Caco-2 (cell line): ENCODE results near the gene MACROD2. TPM values are rescaled to one million over a fixed set of nuclear protein-coding genes. Genes with fewer than 3 reads are reported as not detected.

Source experiments
- BruUV-seq: library from RNA; stranded (reverse); fragments of 400-500 nt; replicated peaks from 2 replicates; lab custom pipeline; 2021; lab: Mats Ljungman, UMichigan
- CTCF ChIA-PET: fragments of 300-600 bp; sonication (Branson Sonifier 250); formaldehyde crosslinking; loops from one replicate; lab custom pipeline; 2022; ENCODE audit warnings: antibody characterized with exemption; lab: Charles Lee
- POLR2A ChIA-PET: fragments of 300-600 bp; sonication (Branson Sonifier 250); formaldehyde crosslinking; loops from one replicate; lab custom pipeline; 2022; ENCODE audit warnings: antibody characterized with exemption; lab: Charles Lee
- DNase-seq, 2 experiments: peaks; one replicate each; pipeline versions ENCODE4 v3.0.0 to v3.0.0-alpha.2; 2020 to 2022
- H3K27me3 ChIP-seq: replicated peaks from 2 replicates; pipeline ENCODE4 v1.6.0; 2011; ENCODE audit warnings: low read length; ENCODE audit not compliant: control insufficient read depth, insufficient read depth
- H3K36me3 ChIP-seq: 2 replicates; pipeline ENCODE4 v1.5.1; 2011; ENCODE audit warnings: low read length; ENCODE audit not compliant: control insufficient read depth, insufficient read depth
- H3K4me1 ChIP-seq: fragments of 250-450 bp; sonication (Bioruptor Pico); 2 replicates; pipeline ENCODE4 v1.5.1; 2020; ENCODE audit warnings: mild to moderate bottlenecking
- H3K4me3 ChIP-seq: 2 replicates; pipeline ENCODE4 v1.5.1; 2011; ENCODE audit warnings: low read depth, mild to moderate bottlenecking, control low read depth, low read length
- H3K9me3 ChIP-seq: fragments of 250-450 bp; sonication (Bioruptor Pico); 2 replicates; pipeline ENCODE4 v1.5.1; 2020; ENCODE audit warnings: mild to moderate bottlenecking, moderate library complexity
- H3K27ac Mint-ChIP-seq: one replicate; pipeline ENCODE4 v1.8.0; 2022; ENCODE audit warnings: mixed read lengths; ENCODE audit not compliant: unreplicated experiment
- H3K27me3 Mint-ChIP-seq: one replicate; pipeline ENCODE4 v1.8.0; 2022; ENCODE audit warnings: mixed read lengths; ENCODE audit not compliant: insufficient read depth, unreplicated experiment
- H3K36me3 Mint-ChIP-seq: one replicate; pipeline ENCODE4 v1.8.0; 2022; ENCODE audit warnings: mild to moderate bottlenecking, mixed read lengths; ENCODE audit not compliant: insufficient read depth, unreplicated experiment
- H3K4me1 Mint-ChIP-seq: one replicate; pipeline ENCODE4 v1.8.0; 2022; ENCODE audit warnings: low read depth, mixed read lengths; ENCODE audit not compliant: unreplicated experiment
- H3K4me3 Mint-ChIP-seq: one replicate; pipeline ENCODE4 v1.8.0; 2022; ENCODE audit warnings: mild to moderate bottlenecking, moderate library complexity, mixed read lengths; ENCODE audit not compliant: unreplicated experiment
- H3K9me3 Mint-ChIP-seq: one replicate; pipeline ENCODE4 v1.8.0; 2022; ENCODE audit warnings: mixed read lengths; ENCODE audit not compliant: unreplicated experiment
- intact Hi-C: fragments of 100-400 bp; cut with micrococcal nuclease; formaldehyde crosslinking; loops from one replicate; pipeline ENCODE4 v1.10.0; 2022; ENCODE audit not compliant: unreplicated experiment
- total RNA-seq: library from RNA; stranded (reverse); gene quantifications from 2 replicates; pipeline ENCODE4 v1.2.3, GENCODE V29; 2022
- TF ChIP-seq, protein P1 (sequence below), 2 experiments: fragments of 200-600 bp in 1 of 2; IDR thresholded peaks; 1 replicate in 1 of 2; 2 replicates in 1 of 2; pipeline versions ENCODE4 v1.5.1 to v1.8.0; 2011 to 2022; ENCODE audit warnings: antibody characterized with exemption in 1 of 2, control low read depth in 1 of 2, inconsistent platforms in 1 of 2, low read depth in 1 of 2, low read length in 1 of 2, mild to moderate bottlenecking in 1 of 2, moderate library complexity in 1 of 2; ENCODE audit not compliant: insufficient read depth in 1 of 2, severe bottlenecking in 1 of 2, unreplicated experiment in 1 of 2

MACROD2 gene
- total RNA-seq, 1 experiment from 2014 or later = 6.4 TPM

DNA sequence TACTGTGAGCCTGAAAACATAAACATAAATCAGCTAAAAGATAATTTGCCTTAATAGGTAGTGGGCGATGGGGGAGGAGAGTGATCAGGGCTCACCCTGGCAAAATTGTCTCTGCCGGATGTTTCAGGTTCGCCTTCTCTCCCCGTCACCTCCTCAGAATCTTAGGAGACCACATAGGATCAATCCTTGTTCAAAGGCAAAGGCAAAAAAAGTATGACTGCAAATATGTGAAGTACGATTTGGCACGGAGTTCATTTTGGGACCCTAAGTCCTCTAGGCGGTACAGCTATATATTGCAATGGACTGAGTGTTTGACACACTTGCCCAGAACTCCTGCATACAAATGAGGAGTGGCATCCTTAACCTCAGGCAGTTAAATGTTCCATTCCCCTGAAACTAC lies 991.3 kb downstream of the MACROD2 start:
- H3K27ac Mint-ChIP-seq = peak overlapping the region; percentile 94
- intact Hi-C loops = loop anchor here (1.0 to 10.0 kb wide), 10 partner anchors 19 to 844 kb away; partner anchors contain the start of gene FLRT3
- H3K4me3 ChIP-seq = no peak overlapping the region
- peak overlapping the region; percentile 47 for H3K4me3 Mint-ChIP-seq
- TSS peak; percentile 69 for BruUV-seq
- peaks cover 27% of the 10 kb centered on the region for H3K36me3 Mint-ChIP-seq
- ChIA-PET CTCF (interaction anchor here (1.2 kb wide), 1 partner anchor 649 kb away, joined by 3 read pairs; the partner anchor contains the start of gene FLRT3), POLR2A (interaction anchor here (0.8 kb wide), 1 partner anchor 1203 kb away, joined by 3 read pairs; no protein-coding TSS in a partner anchor)
- H3K9me3 ChIP-seq = peaks cover 42% of the 10 kb centered on the region
- H3K27me3 Mint-ChIP-seq = no peaks in the 10 kb centered on the region
- H3K4me1 ChIP-seq = peaks cover 45% of the 10 kb centered on the region
- TF ChIP-seq, protein P1, sequence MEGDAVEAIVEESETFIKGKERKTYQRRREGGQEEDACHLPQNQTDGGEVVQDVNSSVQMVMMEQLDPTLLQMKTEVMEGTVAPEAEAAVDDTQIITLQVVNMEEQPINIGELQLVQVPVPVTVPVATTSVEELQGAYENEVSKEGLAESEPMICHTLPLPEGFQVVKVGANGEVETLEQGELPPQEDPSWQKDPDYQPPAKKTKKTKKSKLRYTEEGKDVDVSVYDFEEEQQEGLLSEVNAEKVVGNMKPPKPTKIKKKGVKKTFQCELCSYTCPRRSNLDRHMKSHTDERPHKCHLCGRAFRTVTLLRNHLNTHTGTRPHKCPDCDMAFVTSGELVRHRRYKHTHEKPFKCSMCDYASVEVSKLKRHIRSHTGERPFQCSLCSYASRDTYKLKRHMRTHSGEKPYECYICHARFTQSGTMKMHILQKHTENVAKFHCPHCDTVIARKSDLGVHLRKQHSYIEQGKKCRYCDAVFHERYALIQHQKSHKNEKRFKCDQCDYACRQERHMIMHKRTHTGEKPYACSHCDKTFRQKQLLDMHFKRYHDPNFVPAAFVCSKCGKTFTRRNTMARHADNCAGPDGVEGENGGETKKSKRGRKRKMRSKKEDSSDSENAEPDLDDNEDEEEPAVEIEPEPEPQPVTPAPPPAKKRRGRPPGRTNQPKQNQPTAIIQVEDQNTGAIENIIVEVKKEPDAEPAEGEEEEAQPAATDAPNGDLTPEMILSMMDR (IDR thresholded peaks at IDR 0.05; ENCODE audit: insufficient read depth in 1 of 2, low read depth in 1 of 2, low read length in 1 of 2, severe bottlenecking in 1 of 2, unreplicated experiment in 1 of 2) = no peak
- H3K9me3 Mint-ChIP-seq = peaks cover 39% of the 10 kb centered on the region
- H3K27me3 ChIP-seq = no peaks in the 10 kb centered on the region
- no peak for DNase-seq
- H3K4me1 Mint-ChIP-seq = peaks cover 27% of the 10 kb centered on the region
- 0 out of 2 replicates have a peak, but pooled peaks cover 1% of the 10 kb centered on the region for H3K36me3 ChIP-seq

DNA sequence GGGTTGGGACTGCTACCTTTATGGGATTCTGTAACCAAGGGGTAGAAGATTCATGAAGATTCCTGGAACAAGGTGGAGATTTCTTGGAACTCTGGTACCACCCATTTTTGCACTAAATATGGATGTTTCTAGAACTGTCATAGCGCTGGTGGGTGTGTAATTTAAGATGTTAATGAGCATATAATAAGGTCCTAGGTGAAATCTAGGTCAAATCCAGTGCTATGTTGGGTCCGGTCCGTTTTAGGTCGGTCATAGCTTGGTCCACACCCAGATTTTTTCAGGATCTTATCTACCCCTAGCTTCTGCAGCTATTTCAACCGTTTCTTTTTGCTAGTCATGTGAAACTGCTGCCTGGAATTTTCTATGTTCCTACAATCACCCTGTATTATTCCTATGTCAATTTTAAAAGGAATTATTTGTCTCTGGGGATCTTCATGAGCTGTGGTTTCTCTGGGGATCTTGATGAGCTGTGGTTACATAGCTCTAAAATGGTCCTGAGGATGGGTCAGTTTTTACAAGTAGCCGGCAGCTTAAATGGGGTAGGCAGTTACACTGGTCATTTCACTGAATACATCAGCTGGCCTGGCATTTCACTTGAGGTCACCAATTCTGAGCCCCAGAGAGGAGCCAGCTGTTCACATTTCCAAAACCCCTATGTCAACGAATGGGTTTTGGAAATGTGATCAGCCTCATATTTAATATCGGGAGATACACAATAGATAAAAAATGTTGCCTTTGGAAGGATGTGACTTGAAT lies 994.4 kb downstream of the MACROD2 start:
- no TSS peak for BruUV-seq
- H3K4me3 ChIP-seq = no peak overlapping the region
- H3K9me3 ChIP-seq = peaks cover 12% of the 10 kb centered on the region
- peaks cover 51% of the 10 kb centered on the region for H3K4me1 ChIP-seq
- Mint-ChIP-seq H3K4me3 (no peak overlapping the region), H3K9me3 (peaks cover 9% of the 10 kb centered on the region), H3K4me1 (peaks cover 36% of the 10 kb centered on the region), H3K27ac (no peak overlapping the region), H3K27me3 (no peaks in the 10 kb centered on the region), H3K36me3 (peaks cover 16% of the 10 kb centered on the region)
- TF ChIP-seq, protein P1 (IDR thresholded peaks at IDR 0.05; ENCODE audit: insufficient read depth in 1 of 2, low read depth in 1 of 2, low read length in 1 of 2, severe bottlenecking in 1 of 2, unreplicated experiment in 1 of 2) = no peak
- H3K27me3 ChIP-seq = no peaks in the 10 kb centered on the region
- ChIA-PET CTCF (no interaction called here), POLR2A (no interaction called here)
- intact Hi-C loops = loop anchor here (5.0 to 10.0 kb wide), 4 partner anchors 58 to 508 kb away; no protein-coding TSS in a partner anchor
- no peaks in the 10 kb centered on the region for H3K36me3 ChIP-seq
- no peak for DNase-seq

- Mint-ChIP-seq H3K4me1 (peaks cover 25% of the 10 kb centered on the region), H3K36me3 (peaks cover 13% of the 10 kb centered on the region), H3K27me3 (no peaks in the 10 kb centered on the region), H3K27ac (no peak overlapping the region), H3K4me3 (no peak overlapping the region), H3K9me3 (no peaks in the 10 kb centered on the region)
- Histone ChIP-seq H3K4me3 (no peak overlapping the region), H3K36me3 (no peaks in the 10 kb centered on the region), H3K27me3 (no peaks in the 10 kb centered on the region), H3K9me3 (0 out of 2 replicates have a peak, but pooled peaks cover 4% of the 10 kb centered on the region), H3K4me1 (peaks cover 38% of the 10 kb centered on the region)
- CTCF ChIA-PET = no interaction called here
- TF ChIP-seq, protein P1 (IDR thresholded peaks at IDR 0.05; ENCODE audit: insufficient read depth in 1 of 2, low read depth in 1 of 2, low read length in 1 of 2, severe bottlenecking in 1 of 2, unreplicated experiment in 1 of 2) = no peak
- POLR2A ChIA-PET = no interaction called here
- no TSS peak for BruUV-seq
- intact Hi-C loops = no loop called here
- peak; percentile 41 to 59 for DNase-seq
Measured at GRCh38 chr20:14991023-14991422, 995.7 kb downstream of the MACROD2 start.
